GM12801 (cell line): ENCODE results near the gene NRXN3.

ENCODE experiments used
- TF ChIP-seq, protein P1 (sequence below): IDR thresholded peaks from one replicate; pipeline ENCODE4 v1.5.1; 2011; ENCODE audit warnings: control low read depth; ENCODE audit not compliant: insufficient read length; ENCODE audit errors: extremely low read depth

The NRXN3 gene

DNA sequence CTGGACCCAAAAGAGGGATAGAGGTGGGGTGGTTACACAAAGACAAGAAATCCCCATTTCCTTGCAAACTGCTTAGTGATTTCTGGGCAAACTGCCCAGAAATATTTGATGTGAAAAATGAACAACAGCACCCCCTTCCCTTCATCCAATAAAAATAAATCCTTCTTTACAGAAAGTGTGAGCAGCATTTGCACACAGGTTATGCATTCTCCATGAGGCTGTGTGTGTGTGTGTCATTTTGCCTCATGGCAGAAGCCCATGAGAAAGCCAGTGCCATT is 17.2 kb upstream of the NRXN3 start:
- TF ChIP-seq, protein P1, sequence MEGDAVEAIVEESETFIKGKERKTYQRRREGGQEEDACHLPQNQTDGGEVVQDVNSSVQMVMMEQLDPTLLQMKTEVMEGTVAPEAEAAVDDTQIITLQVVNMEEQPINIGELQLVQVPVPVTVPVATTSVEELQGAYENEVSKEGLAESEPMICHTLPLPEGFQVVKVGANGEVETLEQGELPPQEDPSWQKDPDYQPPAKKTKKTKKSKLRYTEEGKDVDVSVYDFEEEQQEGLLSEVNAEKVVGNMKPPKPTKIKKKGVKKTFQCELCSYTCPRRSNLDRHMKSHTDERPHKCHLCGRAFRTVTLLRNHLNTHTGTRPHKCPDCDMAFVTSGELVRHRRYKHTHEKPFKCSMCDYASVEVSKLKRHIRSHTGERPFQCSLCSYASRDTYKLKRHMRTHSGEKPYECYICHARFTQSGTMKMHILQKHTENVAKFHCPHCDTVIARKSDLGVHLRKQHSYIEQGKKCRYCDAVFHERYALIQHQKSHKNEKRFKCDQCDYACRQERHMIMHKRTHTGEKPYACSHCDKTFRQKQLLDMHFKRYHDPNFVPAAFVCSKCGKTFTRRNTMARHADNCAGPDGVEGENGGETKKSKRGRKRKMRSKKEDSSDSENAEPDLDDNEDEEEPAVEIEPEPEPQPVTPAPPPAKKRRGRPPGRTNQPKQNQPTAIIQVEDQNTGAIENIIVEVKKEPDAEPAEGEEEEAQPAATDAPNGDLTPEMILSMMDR: no peak

DNA sequence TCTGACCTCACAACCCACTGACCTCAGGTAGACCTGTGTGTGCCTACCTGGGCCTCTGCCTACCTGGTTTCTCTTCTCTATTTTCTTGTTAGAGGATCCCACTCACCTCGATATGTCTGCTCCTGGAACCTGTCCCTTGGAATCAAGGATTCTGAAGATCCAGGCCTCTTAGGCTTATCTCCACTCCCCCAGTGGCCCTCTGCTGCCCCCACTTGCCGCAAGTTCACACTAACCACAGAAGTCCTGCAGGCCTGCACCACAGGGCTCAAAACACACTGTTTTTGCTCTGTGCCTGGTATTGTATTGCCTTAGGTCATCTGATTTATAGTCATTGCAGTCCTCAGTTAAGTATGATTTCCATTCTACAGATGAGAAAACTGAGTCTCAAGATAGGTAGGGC is 15.3 kb upstream of the NRXN3 start:
- TF ChIP-seq, protein P1: no peak

DNA sequence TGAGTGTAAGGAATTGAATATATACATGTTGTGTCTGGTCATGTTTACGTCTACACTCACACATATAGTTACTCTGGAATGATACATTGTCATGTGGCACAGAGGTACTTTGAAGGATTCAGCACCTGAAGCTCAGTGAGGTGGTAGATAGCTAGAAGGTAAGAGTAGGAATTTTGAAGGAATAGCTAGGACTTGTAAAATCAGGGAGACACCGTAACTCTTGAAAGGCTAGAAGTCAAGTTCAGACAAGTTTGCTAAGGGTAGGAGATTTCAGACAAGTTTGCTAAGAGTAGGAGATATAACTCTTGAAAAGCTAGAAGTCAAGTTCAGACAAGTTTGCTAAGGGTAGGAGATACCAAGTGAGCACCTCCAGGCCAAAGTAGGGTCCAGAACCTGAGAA is 14.0 kb upstream of the NRXN3 start:
- TF ChIP-seq, protein P1: no peak

DNA sequence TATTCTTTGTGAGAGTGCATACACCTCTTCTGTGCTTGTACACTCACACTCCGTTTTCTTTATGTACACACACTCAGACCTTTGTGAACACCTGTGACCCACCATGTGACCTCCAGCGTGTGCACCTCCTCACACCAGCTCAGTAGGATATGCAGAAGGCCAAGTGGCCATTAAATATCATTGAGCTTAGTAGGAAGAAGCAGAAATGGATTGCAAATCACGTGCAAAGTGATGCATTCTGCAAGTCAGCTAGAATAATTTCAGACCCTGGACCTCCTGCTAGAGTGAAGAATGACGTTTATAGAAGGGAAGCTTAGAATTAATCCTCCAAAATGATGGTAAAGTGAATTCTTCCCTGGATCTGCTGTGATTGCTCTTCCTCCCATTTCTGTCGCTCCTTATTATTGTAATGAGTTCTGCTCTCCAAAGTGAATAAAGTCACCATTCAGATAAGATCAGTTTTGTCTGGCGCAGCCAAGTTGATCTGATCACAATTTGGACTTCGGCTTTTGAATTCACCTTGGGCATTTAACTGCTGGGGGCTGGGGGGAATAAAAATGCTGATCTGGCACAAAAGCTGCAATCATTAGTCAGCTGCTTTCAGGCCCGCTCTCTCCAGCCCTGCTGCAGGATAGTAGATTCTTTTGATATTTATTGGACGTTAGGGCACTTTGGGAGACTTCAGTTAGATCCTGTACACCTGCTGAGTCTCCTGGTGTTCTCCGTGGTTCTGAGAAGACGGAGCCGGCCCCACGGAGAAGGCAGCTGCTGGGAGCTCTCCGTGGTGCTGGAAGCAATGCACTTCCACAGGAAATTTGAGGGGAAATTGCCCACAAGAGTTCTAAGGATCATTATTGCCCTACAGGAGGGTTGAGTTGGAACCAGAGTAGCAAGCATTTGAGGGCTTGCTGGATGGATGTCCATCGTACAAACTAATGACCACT is 12.4 kb upstream of the NRXN3 start:
- TF ChIP-seq, protein P1: no peak

DNA sequence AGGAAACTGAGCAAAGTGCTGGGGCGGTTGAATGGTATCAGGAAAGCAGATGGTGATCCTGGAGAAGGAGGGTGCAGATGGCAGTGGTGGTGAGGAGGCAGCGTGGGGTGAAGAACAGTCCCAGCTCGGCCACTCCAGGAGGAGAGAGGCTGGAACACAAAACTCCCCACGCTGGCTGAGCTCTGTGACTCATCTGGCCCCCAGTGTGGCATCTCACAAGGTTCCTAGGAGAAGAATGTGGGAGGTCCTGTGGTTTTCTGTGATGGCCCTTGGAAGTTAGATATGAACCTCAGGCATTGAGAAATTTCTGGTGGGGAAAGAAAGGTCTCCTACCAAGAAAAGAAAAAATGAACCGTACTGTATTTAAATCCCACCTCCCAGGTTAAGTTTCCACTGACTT is 8.0 kb upstream of the NRXN3 start:
- TF ChIP-seq, protein P1: no peak

DNA sequence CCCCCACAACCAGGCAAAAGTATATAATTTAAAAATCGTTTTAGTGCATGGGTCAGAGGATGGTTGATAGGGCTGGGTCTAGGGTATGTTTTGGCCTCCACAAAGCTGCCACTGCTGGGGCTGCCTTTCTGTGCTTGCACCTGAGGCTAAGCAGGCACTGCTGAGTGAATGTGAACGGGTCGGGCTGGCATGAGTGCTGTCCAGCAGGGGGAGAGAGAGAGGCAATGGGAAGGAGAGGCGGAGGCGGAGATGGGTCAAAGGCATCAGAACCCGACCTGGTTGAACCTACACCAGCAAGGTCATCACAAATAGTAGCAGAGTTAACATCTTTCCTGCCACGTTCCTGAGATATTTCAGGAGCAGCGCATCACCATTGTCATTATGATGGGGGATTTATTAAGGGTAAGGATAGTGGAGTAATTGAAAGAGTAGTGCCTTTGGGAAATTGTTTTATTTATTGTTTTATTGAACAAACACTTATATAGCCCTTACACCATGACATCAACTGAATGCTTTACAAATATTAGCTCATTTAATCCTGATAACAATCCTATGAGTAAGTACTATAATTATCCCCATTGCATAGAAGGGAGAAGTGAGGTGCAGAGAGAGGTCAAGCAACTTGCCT is 5.8 kb upstream of the NRXN3 start:
- TF ChIP-seq, protein P1: no peak

DNA sequence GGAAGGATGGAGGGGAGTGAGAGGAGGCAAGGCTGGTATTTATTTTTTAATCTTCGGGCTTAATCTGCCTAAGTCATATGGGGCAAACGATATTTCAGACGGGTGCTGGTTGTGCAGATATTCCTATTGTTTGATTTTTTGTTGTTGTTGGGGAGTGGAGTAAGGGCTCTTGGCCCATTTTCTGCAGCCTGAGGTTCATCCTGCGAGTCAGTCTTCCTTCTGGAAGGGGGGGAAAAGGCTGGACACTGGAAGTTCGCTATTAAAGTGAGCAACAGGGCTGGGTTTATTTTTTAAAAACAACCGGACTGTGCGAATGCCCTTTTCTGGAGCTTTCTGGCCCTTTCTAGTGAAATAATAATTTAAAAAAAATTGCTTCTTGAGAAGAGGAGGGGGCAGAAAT is 2.3 kb downstream of the NRXN3 start:
- TF ChIP-seq, protein P1: no peak
